ENCODE results near the gene IRF9. TPM values are rescaled to one million over a fixed set of nuclear protein-coding genes. Genes with fewer than 3 reads are reported as not detected.

IRF9 gene
- total and polyA plus RNA-seq, 2 of the 13 experiments (the other 11 are each of a cell fraction or from before 2014, with no cell fraction given) = 14.9 to 49.7 TPM

- TF ChIP-seq ATF6 (CRISPR knock-in tag; conservative IDR thresholded peaks at IDR 0.05) (no peak), ZNF567 (CRISPR knock-in tag; IDR thresholded peaks at IDR 0.05; ENCODE audit: borderline replicate concordance) (peak; percentile 77; the same call in 1 of the 2 replicates), ZNF367 (CRISPR knock-in tag; IDR thresholded peaks at IDR 0.05; ENCODE audit: borderline replicate concordance) (no peak), SMAD9 (CRISPR knock-in tag; IDR thresholded peaks at IDR 0.05) (peak; percentile 88; the same call in 1 of the 2 replicates), HOXD1 (CRISPR knock-in tag; IDR thresholded peaks at IDR 0.05) (peak; percentile 45; the same call in 1 of the 2 replicates), KDM5A (IDR thresholded peaks at IDR 0.05; ENCODE audit: borderline replicate concordance, low read length) (no peak; the same call in 1 of the 2 replicates), ZNF329 (CRISPR knock-in tag; IDR thresholded peaks at IDR 0.05; ENCODE audit: low read depth) (no peak), ZNF598 (CRISPR knock-in tag; IDR thresholded peaks at IDR 0.05; ENCODE audit: borderline replicate concordance) (peak; percentile 85; the same call in 1 of the 2 replicates), ZNF343 (CRISPR knock-in tag; IDR thresholded peaks at IDR 0.05) (no peak), CREM (IDR thresholded peaks at IDR 0.05) (no peak), CREM (CRISPR knock-in tag; IDR thresholded peaks at IDR 0.05) (0 out of 2 replicates have a peak, but pooled peaks have one; percentile 21), ZNF652 (CRISPR knock-in tag; IDR thresholded peaks at IDR 0.05; ENCODE audit: borderline replicate concordance, low read depth) (0 out of 2 replicates have a peak, but pooled peaks have one; percentile 5), EP300 (IDR thresholded peaks at IDR 0.05; ENCODE audit: low read depth in 2 of 2, low read length in 2 of 2) (no peak), EP300 (CRISPR knock-in tag; IDR thresholded peaks at IDR 0.05; ENCODE audit: borderline replicate concordance) (peak; percentile 52; the same call in 1 of the 2 replicates), ZNF563 (CRISPR knock-in tag; IDR thresholded peaks at IDR 0.05) (no peak), TEAD3 (CRISPR knock-in tag; optimal IDR thresholded peaks at IDR 0.05; ENCODE audit: borderline replicate concordance) (peak; percentile 27), HNRNPL (IDR thresholded peaks at IDR 0.05; ENCODE audit: low read depth, low read length) (no peak), TBP (CRISPR knock-in tag; IDR thresholded peaks at IDR 0.05) (no peak), STAT6 (CRISPR knock-in tag; IDR thresholded peaks at IDR 0.05; ENCODE audit: borderline replicate concordance) (peak; percentile 82; the same call in 1 of the 2 replicates), MXD1 (CRISPR knock-in tag; IDR thresholded peaks at IDR 0.05) (no peak), ZNF33B (CRISPR knock-in tag; IDR thresholded peaks at IDR 0.05) (no peak; the same call in 1 of the 2 replicates), ZNF3 (CRISPR knock-in tag; IDR thresholded peaks at IDR 0.05) (no peak), SOX5 (CRISPR knock-in tag; IDR thresholded peaks at IDR 0.05; ENCODE audit: borderline replicate concordance) (no peak), ZNF350 (CRISPR knock-in tag; IDR thresholded peaks at IDR 0.05; ENCODE audit: borderline replicate concordance, low read depth) (no peak; the same call in 1 of the 2 replicates), ZNF7 (CRISPR knock-in tag; IDR thresholded peaks at IDR 0.05) (no peak), ZNF597 (CRISPR knock-in tag; IDR thresholded peaks at IDR 0.05) (no peak)
Measured at GRCh38 chr14:24135584-24135833, 25.6 kb upstream of the IRF9 start (continued).

All from HepG2 (cell line).